OCI-LY7 (cell line): Measurements from ENCODE around the gene SMIM38. TPM values are rescaled to one million over a fixed set of nuclear protein-coding genes. Genes with fewer than 3 reads are reported as not detected.

Experiments
- BruUV-seq: library from RNA; stranded (reverse); fragments of 400-500 nt; replicated peaks from 2 replicates; lab custom pipeline; 2021; lab: Mats Ljungman, UMichigan
- CTCF ChIA-PET: fragments of 300-600 bp; sonication (Branson Sonifier 250); formaldehyde crosslinking; loops from one replicate; lab custom pipeline; 2022; ENCODE audit warnings: antibody characterized with exemption; ENCODE audit not compliant: unreplicated experiment; lab: Charles Lee
- POLR2A ChIA-PET: fragments of 300-600 bp; sonication (Branson Sonifier 250); formaldehyde crosslinking; loops from one replicate; lab custom pipeline; 2022; ENCODE audit warnings: antibody characterized with exemption; lab: Charles Lee
- DNase-seq: peaks from one replicate; pipeline ENCODE4 v3.0.0-alpha.2; 2015; ENCODE audit warnings: low spot score
- H2AFZ ChIP-seq: fragments of 200-600 bp; sonication (generic), shearing (Covaris generic); 2 replicates; pipeline ENCODE4 v1.6.1; 2014; ENCODE audit warnings: mild to moderate bottlenecking, antibody characterized with exemption, low read length, moderate library complexity
- H3K27ac ChIP-seq: fragments of 200-600 bp; sonication (generic); 2 replicates; pipeline ENCODE4 v1.5.1; 2014; ENCODE audit warnings: mixed run types, low read depth, mild to moderate bottlenecking, moderate library complexity, low read length, inconsistent platforms; ENCODE audit not compliant: poor library complexity, severe bottlenecking
- H3K36me3 ChIP-seq: fragments of 200-600 bp; sonication (generic); 2 replicates; pipeline ENCODE4 v1.6.1; 2014; ENCODE audit warnings: mild to moderate bottlenecking, antibody characterized with exemption, low read length, moderate library complexity, mixed read lengths; ENCODE audit not compliant: insufficient read depth
- H3K4me1 ChIP-seq: fragments of 200-600 bp; sonication (generic); 2 replicates; pipeline ENCODE4 v1.5.1; 2014; ENCODE audit warnings: mild to moderate bottlenecking, low read length; ENCODE audit not compliant: insufficient read depth, poor library complexity, severe bottlenecking
- H3K4me2 ChIP-seq: fragments of 200-600 bp; sonication (generic); 2 replicates; pipeline ENCODE4 v1.6.1; 2014; ENCODE audit warnings: mild to moderate bottlenecking, low read length
- H3K4me3 ChIP-seq: fragments of 200-600 bp; sonication (generic); 2 replicates; pipeline ENCODE4 v1.5.1; 2014; ENCODE audit warnings: mild to moderate bottlenecking, low read depth, low read length; ENCODE audit not compliant: poor library complexity, severe bottlenecking
- H3K79me2 ChIP-seq: fragments of 200-600 bp; sonication (generic); 2 replicates; pipeline ENCODE4 v1.6.1; 2016; ENCODE audit warnings: low read depth, mild to moderate bottlenecking, low read length, moderate library complexity, mixed read lengths; ENCODE audit not compliant: insufficient read depth
- H3K9me2 ChIP-seq: fragments of 200-600 bp; sonication (generic); 2 replicates; pipeline ENCODE4 v1.6.1; 2016; ENCODE audit warnings: mild to moderate bottlenecking, low read length, mixed read lengths; ENCODE audit not compliant: insufficient read depth
- H3K9me3 ChIP-seq: fragments of 200-600 bp; sonication (generic); 2 replicates; pipeline ENCODE4 v1.6.1; 2014; ENCODE audit warnings: mild to moderate bottlenecking, mixed run types, low read length, mixed read lengths
- H4K20me1 ChIP-seq: fragments of 200-600 bp; sonication (generic); 2 replicates; pipeline ENCODE4 v1.6.1; 2014; ENCODE audit warnings: mild to moderate bottlenecking, antibody characterized with exemption, low read length, moderate library complexity, mixed read lengths; ENCODE audit not compliant: insufficient read depth
- CTCF ChIP-seq: fragments of 200-600 bp; sonication (generic); conservative IDR thresholded peaks from 2 replicates; pipeline ENCODE4 v1.5.1; 2014; ENCODE audit warnings: mild to moderate bottlenecking, antibody characterized with exemption, low read length, moderate library complexity, mixed read lengths
- EZH2phosphoT487 ChIP-seq: fragments of 200-600 bp; sonication (generic); IDR thresholded peaks from 2 replicates; pipeline ENCODE4 v1.6.1; 2018; ENCODE audit warnings: low read depth, borderline replicate concordance, mild to moderate bottlenecking, mixed run types, antibody characterized with exemption, low read length, moderate library complexity, mixed read lengths
- intact Hi-C: fragments of 100-400 bp; cut with micrococcal nuclease; formaldehyde crosslinking; loops from one replicate; pipeline ENCODE4 v1.10.0; 2022; ENCODE audit not compliant: unreplicated experiment
- total RNA-seq, 2 experiments: library from RNA; depleted of rRNA in 1 of 2; stranded (reverse); fragments of >200 nt in 1 of 2; shearing (Covaris generic) in 1 of 2; gene quantifications; 2 replicates each; pipeline ENCODE4 v1.2.3, GENCODE V29; 2014 to 2022

The SMIM38 gene
- total RNA-seq, 2 experiments from 2014 or later, result 0.11 to 0.63 TPM

DNA sequence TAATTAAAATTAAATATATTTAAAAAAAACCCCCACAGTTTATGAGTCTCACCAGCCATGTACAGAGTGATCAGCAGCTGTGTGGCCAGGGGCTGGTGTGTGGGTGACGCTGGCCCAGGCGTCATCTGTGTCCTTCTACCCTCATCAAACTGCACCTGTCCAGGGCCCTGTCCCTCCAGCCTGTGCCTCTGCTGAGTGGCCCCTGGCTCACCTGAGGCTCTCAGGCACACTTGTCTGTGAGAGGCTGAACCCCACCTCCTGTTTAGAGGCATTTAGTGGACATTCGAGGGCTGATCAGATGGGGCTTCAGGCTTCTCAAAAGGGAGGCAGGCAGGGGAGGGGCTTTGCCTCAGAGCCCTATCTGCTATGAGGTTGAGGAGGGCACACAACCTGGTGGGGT lies 29.9 kb upstream of the SMIM38 start:
- CTCF ChIA-PET, result no interaction called here
- no peak overlapping the region for H2AFZ ChIP-seq
- H3K79me2 ChIP-seq, result no peaks in the 10 kb centered on the region
- no peak overlapping the region for H3K27ac ChIP-seq
- no peak overlapping the region for H3K4me3 ChIP-seq
- no peaks in the 10 kb centered on the region for H3K36me3 ChIP-seq
- 0 out of 2 replicates have a peak, but pooled peaks cover 3% of the 10 kb centered on the region for H3K9me3 ChIP-seq
- H3K4me1 ChIP-seq, result no peaks in the 10 kb centered on the region
- intact Hi-C loops, result no loop called here
- POLR2A ChIA-PET, result no interaction called here
- no TSS peak for BruUV-seq
- DNase-seq, result no peak
- no peak overlapping the region for H3K4me2 ChIP-seq
- TF ChIP-seq EZH2phosphoT487 (no peak), CTCF (no peak)
- H4K20me1 ChIP-seq, result no peaks in the 10 kb centered on the region
- H3K9me2 ChIP-seq, result no peaks in the 10 kb centered on the region

- ChIA-PET POLR2A (no interaction called here), CTCF (no interaction called here)
- no peak overlapping the region for H2AFZ ChIP-seq
- no peaks in the 10 kb centered on the region for H4K20me1 ChIP-seq
- H3K79me2 ChIP-seq, result no peaks in the 10 kb centered on the region
- H3K27ac ChIP-seq, result no peak overlapping the region
- no peaks in the 10 kb centered on the region for H3K9me2 ChIP-seq
- intact Hi-C loops, result no loop called here
- TF ChIP-seq EZH2phosphoT487 (no peak), CTCF (no peak)
- no peaks in the 10 kb centered on the region for H3K36me3 ChIP-seq
- no TSS peak for BruUV-seq
- H3K4me1 ChIP-seq, result no peaks in the 10 kb centered on the region
- no peak overlapping the region for H3K4me3 ChIP-seq
- DNase-seq, result no peak
- 0 out of 2 replicates have a peak, but pooled peaks cover 3% of the 10 kb centered on the region for H3K9me3 ChIP-seq
- H3K4me2 ChIP-seq, result no peak overlapping the region
Observed at GRCh38 chr11:69126286-69126685, 29.4 kb upstream of the SMIM38 start.

DNA sequence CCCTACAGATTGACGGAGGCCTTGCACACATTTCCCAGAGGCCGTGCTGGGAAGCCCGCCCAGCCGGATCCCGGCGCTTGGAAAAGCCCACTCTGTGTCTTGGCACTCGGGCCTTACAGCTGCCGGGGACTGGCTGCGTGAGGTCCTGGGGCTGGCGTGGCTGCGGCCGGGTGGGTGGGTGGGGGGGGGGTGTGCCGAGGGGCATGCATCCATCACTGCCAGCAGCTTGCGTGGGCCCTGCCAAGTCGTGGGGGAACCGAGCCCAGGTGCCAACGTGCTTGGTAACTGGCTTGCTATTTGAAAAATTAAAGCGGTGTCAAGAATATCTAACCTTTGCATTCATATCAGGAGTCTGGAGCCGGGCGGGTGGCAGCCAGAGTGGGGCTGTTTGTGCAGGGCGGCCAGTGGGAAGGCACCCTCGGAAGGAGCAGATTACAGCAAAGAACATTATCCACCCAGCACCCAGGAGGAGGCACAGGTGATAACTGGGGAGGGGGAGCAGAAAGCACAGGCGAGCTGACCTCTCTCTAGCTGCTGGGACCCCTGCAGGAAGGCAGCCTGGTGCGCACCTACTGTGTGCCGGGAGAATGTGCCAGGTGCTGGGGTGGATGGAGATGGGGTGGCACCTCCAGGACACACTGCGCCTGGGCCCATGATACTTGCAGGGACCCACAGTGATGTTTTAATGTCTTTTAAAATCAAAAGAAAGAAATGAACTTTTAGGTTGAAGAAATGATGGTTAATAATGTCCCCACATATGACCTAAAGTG lies 28.5 kb upstream of the SMIM38 start:
- DNase-seq, result no peak
- no TSS peak for BruUV-seq
- intact Hi-C loops, result no loop called here
- no peaks in the 10 kb centered on the region for H3K9me2 ChIP-seq
- no peaks in the 10 kb centered on the region for H3K4me1 ChIP-seq
- ChIA-PET CTCF (no interaction called here), POLR2A (interaction anchor here (0.6 kb wide), 1 partner anchor 24 kb away, joined by 3 read pairs; no protein-coding TSS in a partner anchor)
- H3K79me2 ChIP-seq, result no peaks in the 10 kb centered on the region
- H3K4me2 ChIP-seq, result no peak overlapping the region
- TF ChIP-seq CTCF (no peak), EZH2phosphoT487 (no peak)
- no peak overlapping the region for H3K4me3 ChIP-seq
- no peak overlapping the region for H3K27ac ChIP-seq
- H4K20me1 ChIP-seq, result no peaks in the 10 kb centered on the region
- no peak overlapping the region for H2AFZ ChIP-seq
- H3K36me3 ChIP-seq, result no peaks in the 10 kb centered on the region
- 0 out of 2 replicates have a peak, but pooled peaks cover 3% of the 10 kb centered on the region for H3K9me3 ChIP-seq
